Vagina (tissue), 2 donors: Measurements from ENCODE around the gene TJP2. TPM values are rescaled to one million over a fixed set of nuclear protein-coding genes. Genes with fewer than 3 reads are reported as not detected.

Source experiments
- DNase-seq, 2 donors: peaks; one replicate each; pipeline ENCODE4 v3.0.0-alpha.2; 2017; ENCODE audit errors: extremely low spot score in 2 of 2
- H3K27ac ChIP-seq: fragments of 200-600 bp; sonication (generic); one replicate; pipeline ENCODE4 v1.5.1; 2019
- H3K27me3 ChIP-seq: fragments of 200-600 bp; sonication (generic); one replicate; pipeline ENCODE4 v1.5.1; 2019
- H3K36me3 ChIP-seq, 2 donors: fragments of 200-600 bp; sonication (generic); one replicate each; pipeline ENCODE4 v1.5.1; 2017 to 2019
- H3K4me1 ChIP-seq: fragments of 200-600 bp; sonication (generic); one replicate; pipeline ENCODE4 v1.5.1; 2019
- H3K4me3 ChIP-seq, 2 donors: fragments of 200-600 bp; sonication (generic); 1 replicate in 1 of 2; 2 replicates in 1 of 2; pipeline ENCODE4 v1.5.1; 2016 to 2019
- H3K9me3 ChIP-seq: fragments of 200-600 bp; sonication (generic); one replicate; pipeline ENCODE4 v1.5.1; 2019
- CTCF ChIP-seq, 3 experiments: fragments of 450-650 bp in 2 of 3; fragments of 200-600 bp in 1 of 3; sonication (generic) in 1 of 3; IDR thresholded peaks; one replicate each; pipeline ENCODE4 v1.5.1; 2017 to 2019; ENCODE audit warnings: antibody characterized with exemption in 3 of 3, mild to moderate bottlenecking in 2 of 3, moderate library complexity in 2 of 3
- POLR2A ChIP-seq, 2 donors: fragments of 450-650 bp; IDR thresholded peaks; one replicate each; pipeline ENCODE4 v1.6.1; 2017; ENCODE audit warnings: antibody characterized with exemption in 2 of 2, mild to moderate bottlenecking in 2 of 2, moderate library complexity in 2 of 2
- POLR2AphosphoS5 ChIP-seq, 2 donors: sonication (generic); formaldehyde crosslinking; IDR thresholded peaks; one replicate each; pipeline ENCODE4 v1.9.0; 2017; ENCODE audit warnings: antibody characterized with exemption in 2 of 2, mild to moderate bottlenecking in 2 of 2, low read depth in 1 of 2; ENCODE audit not compliant: insufficient read depth in 1 of 2
- intact Hi-C: fragments of 100-400 bp; cut with DNase I; formaldehyde crosslinking; loops from one replicate; pipeline ENCODE4 v1.15.1; 2023
- total RNA-seq: library from RNA; depleted of rRNA; stranded (reverse); fragments of >200 nt; gene quantifications from one replicate; pipeline ENCODE4 v1.2.3, GENCODE V29; 2016

The TJP2 gene
- total RNA-seq, 1 donor from 2014 or later: 68.3 TPM

- H3K36me3 ChIP-seq: no peaks in the 10 kb centered on the region
- H3K4me1 ChIP-seq: no peaks in the 10 kb centered on the region
- H3K9me3 ChIP-seq: no peaks in the 10 kb centered on the region
- no peaks in the 10 kb centered on the region for H3K27me3 ChIP-seq
- H3K27ac ChIP-seq: no peak overlapping the region
- intact Hi-C loops: no loop called here
- no peak for DNase-seq
- H3K4me3 ChIP-seq: no peak overlapping the region
- TF ChIP-seq POLR2AphosphoS5 (IDR thresholded peaks at IDR 0.05; ENCODE audit: insufficient read depth in 1 of 2, low read depth in 1 of 2): no peak
- TF ChIP-seq POLR2A (IDR thresholded peaks at IDR 0.05): no peak
- no peak for TF ChIP-seq CTCF (IDR thresholded peaks at IDR 0.05)
Measured at GRCh38 chr9:69307446-69308205, 133.5 kb downstream of the TJP2 start.

GRCh38 chr9:69308206-69308931 lies 134.3 kb downstream of the TJP2 start:
- Histone ChIP-seq H3K36me3 (no peaks in the 10 kb centered on the region), H3K4me1 (no peaks in the 10 kb centered on the region), H3K27me3 (no peaks in the 10 kb centered on the region), H3K4me3 (no peak overlapping the region), H3K27ac (no peak overlapping the region), H3K9me3 (no peaks in the 10 kb centered on the region)
- no peak for DNase-seq
- no peak for TF ChIP-seq POLR2A (IDR thresholded peaks at IDR 0.05)
- TF ChIP-seq POLR2AphosphoS5 (IDR thresholded peaks at IDR 0.05; ENCODE audit: insufficient read depth in 1 of 2, low read depth in 1 of 2): no peak
- TF ChIP-seq CTCF (IDR thresholded peaks at IDR 0.05): no peak
- intact Hi-C loops: no loop called here

- intact Hi-C loops: no loop called here
- Histone ChIP-seq H3K4me1 (no peaks in the 10 kb centered on the region), H3K27ac (no peak overlapping the region), H3K36me3 (no peaks in the 10 kb centered on the region), H3K4me3 (no peak overlapping the region), H3K27me3 (no peaks in the 10 kb centered on the region), H3K9me3 (no peaks in the 10 kb centered on the region)
- no peak for DNase-seq
- TF ChIP-seq POLR2A (IDR thresholded peaks at IDR 0.05) (no peak), POLR2AphosphoS5 (IDR thresholded peaks at IDR 0.05; ENCODE audit: insufficient read depth in 1 of 2, low read depth in 1 of 2) (no peak), CTCF (IDR thresholded peaks at IDR 0.05) (no peak)
Measured at GRCh38 chr9:69313175-69313574, 139.1 kb downstream of the TJP2 start.

- Histone ChIP-seq H3K4me3 (no peak overlapping the region), H3K27ac (no peak overlapping the region), H3K27me3 (no peaks in the 10 kb centered on the region), H3K4me1 (no peaks in the 10 kb centered on the region), H3K9me3 (no peaks in the 10 kb centered on the region), H3K36me3 (no peaks in the 10 kb centered on the region)
- intact Hi-C loops: no loop called here
- DNase-seq: no peak
- TF ChIP-seq POLR2A (IDR thresholded peaks at IDR 0.05): no peak
- no peak for TF ChIP-seq POLR2AphosphoS5 (IDR thresholded peaks at IDR 0.05; ENCODE audit: insufficient read depth in 1 of 2, low read depth in 1 of 2)
- no peak for TF ChIP-seq CTCF (IDR thresholded peaks at IDR 0.05)
Measured at GRCh38 chr9:69314547-69314946, 140.5 kb downstream of the TJP2 start.

GRCh38 chr9:69317081-69317480 lies 143.0 kb downstream of the TJP2 start:
- Histone ChIP-seq H3K9me3 (no peaks in the 10 kb centered on the region), H3K27ac (no peak overlapping the region), H3K4me1 (no peaks in the 10 kb centered on the region), H3K27me3 (no peaks in the 10 kb centered on the region), H3K36me3 (no peaks in the 10 kb centered on the region), H3K4me3 (no peak overlapping the region)
- DNase-seq: no peak
- TF ChIP-seq CTCF (IDR thresholded peaks at IDR 0.05) (no peak), POLR2A (IDR thresholded peaks at IDR 0.05) (no peak), POLR2AphosphoS5 (IDR thresholded peaks at IDR 0.05; ENCODE audit: insufficient read depth in 1 of 2, low read depth in 1 of 2) (no peak)
- intact Hi-C loops: no loop called here
